Measurements from ENCODE around the gene PLK3. TPM values are rescaled to one million over a fixed set of nuclear protein-coding genes. Genes with fewer than 3 reads are reported as not detected.
A peak's percentile ranks its signal among the peaks of the same experiment; 100 is the strongest.

The PLK3 gene
- polyA plus RNA-seq, 2 donors, result 23.1 to 58.1 TPM

GRCh38 chr1:44839576-44839975 lies 39.4 kb downstream of the PLK3 start:
- Histone ChIP-seq H3K27me3 (ENCODE audit: control insufficient read depth in 1 of 2, insufficient read depth in 2 of 2, low read length in 2 of 2) (no peaks in the 10 kb centered on the region), H3K4me1 (ENCODE audit: control insufficient read depth in 2 of 2, insufficient read depth in 2 of 2, low read length in 1 of 2) (peaks cover 0 to 3% of the 10 kb centered on the region in 2 donors), H3K27ac (ENCODE audit: low read depth in 2 of 2, low read length in 1 of 2) (no peak overlapping the region), H3K36me3 (ENCODE audit: control insufficient read depth in 2 of 2, insufficient read depth in 2 of 2, low read length in 1 of 2) (no peaks in the 10 kb centered on the region), H3K9me3 (ENCODE audit: control insufficient read depth in 2 of 2, insufficient read depth in 1 of 2, low read depth in 1 of 2, low read length in 1 of 2) (no peaks in the 10 kb centered on the region), H3K4me3 (ENCODE audit: low read depth in 1 of 2, low read length in 2 of 2) (no peak overlapping the region)
- WGBS, 2 donors, result 64 to 65% methylated on average over 4 of the region's 4 CpGs

- H3K4me1 ChIP-seq (ENCODE audit: control insufficient read depth in 2 of 2, insufficient read depth in 2 of 2, low read length in 1 of 2), result peaks cover 0 to 3% of the 10 kb centered on the region in 2 donors
- peak overlapping the region; percentile 44 to 51 for H3K4me3 ChIP-seq (ENCODE audit: low read depth in 1 of 2, low read length in 2 of 2)
- H3K36me3 ChIP-seq (ENCODE audit: control insufficient read depth in 2 of 2, insufficient read depth in 2 of 2, low read length in 1 of 2), result no peaks in the 10 kb centered on the region
- H3K27ac ChIP-seq (ENCODE audit: low read depth in 2 of 2, low read length in 1 of 2), result no peak overlapping the region
- WGBS, 2 donors, result 45 to 46% methylated on average over 16 of the region's 16 CpGs
- no peaks in the 10 kb centered on the region for H3K9me3 ChIP-seq (ENCODE audit: control insufficient read depth in 2 of 2, insufficient read depth in 1 of 2, low read depth in 1 of 2, low read length in 1 of 2)
- no peaks in the 10 kb centered on the region for H3K27me3 ChIP-seq (ENCODE audit: control insufficient read depth in 1 of 2, insufficient read depth in 2 of 2, low read length in 2 of 2)
Measured at GRCh38 chr1:44842486-44842861, 42.3 kb downstream of the PLK3 start.

- Histone ChIP-seq H3K27me3 (ENCODE audit: control insufficient read depth in 1 of 2, insufficient read depth in 2 of 2, low read length in 2 of 2) (no peaks in the 10 kb centered on the region), H3K9me3 (ENCODE audit: control insufficient read depth in 2 of 2, insufficient read depth in 1 of 2, low read depth in 1 of 2, low read length in 1 of 2) (no peaks in the 10 kb centered on the region), H3K4me1 (ENCODE audit: control insufficient read depth in 2 of 2, insufficient read depth in 2 of 2, low read length in 1 of 2) (peaks cover 0 to 3% of the 10 kb centered on the region in 2 donors), H3K27ac (ENCODE audit: low read depth in 2 of 2, low read length in 1 of 2) (no peak within 1 kb of the TSS), H3K4me3 (ENCODE audit: low read depth in 1 of 2, low read length in 2 of 2) (peak within 1 kb of the TSS; percentile 44 to 51), H3K36me3 (ENCODE audit: control insufficient read depth in 2 of 2, insufficient read depth in 2 of 2, low read length in 1 of 2) (no peaks in the 10 kb centered on the region)
- 1 to 2% methylated on average over 65 to 72 of the region's 72 CpGs for WGBS, 2 donors
Measured at GRCh38 chr1:44842862-44843655, 42.9 kb downstream of the PLK3 start, which contains the start of gene PTCH2. TSS of gene PTCH2 (minus strand) at chr1:44843253. CDS start at chr1:44842932, 321 bp downstream.

GRCh38 chr1:44846985-44847384 lies 46.8 kb downstream of the PLK3 start:
- no peak overlapping the region for H3K27ac ChIP-seq (ENCODE audit: low read depth in 2 of 2, low read length in 1 of 2)
- H3K4me1 ChIP-seq (ENCODE audit: control insufficient read depth in 2 of 2, insufficient read depth in 2 of 2, low read length in 1 of 2), result peaks cover 0 to 3% of the 10 kb centered on the region in 2 donors
- peaks cover 0 to 2% of the 10 kb centered on the region in 2 donors for H3K36me3 ChIP-seq (ENCODE audit: control insufficient read depth in 2 of 2, insufficient read depth in 2 of 2, low read length in 1 of 2)
- 88 to 93% methylated on average over 1 of the region's 1 CpG for WGBS, 2 donors
- H3K4me3 ChIP-seq (ENCODE audit: low read depth in 1 of 2, low read length in 2 of 2), result no peak overlapping the region
- no peaks in the 10 kb centered on the region for H3K27me3 ChIP-seq (ENCODE audit: control insufficient read depth in 1 of 2, insufficient read depth in 2 of 2, low read length in 2 of 2)
- H3K9me3 ChIP-seq (ENCODE audit: control insufficient read depth in 2 of 2, insufficient read depth in 1 of 2, low read depth in 1 of 2, low read length in 1 of 2), result no peaks in the 10 kb centered on the region

- Histone ChIP-seq H3K27ac (ENCODE audit: low read depth in 2 of 2, low read length in 1 of 2) (no peak overlapping the region), H3K36me3 (ENCODE audit: control insufficient read depth in 2 of 2, insufficient read depth in 2 of 2, low read length in 1 of 2) (peaks cover 0 to 2% of the 10 kb centered on the region in 2 donors), H3K27me3 (ENCODE audit: control insufficient read depth in 1 of 2, insufficient read depth in 2 of 2, low read length in 2 of 2) (no peaks in the 10 kb centered on the region), H3K4me1 (ENCODE audit: control insufficient read depth in 2 of 2, insufficient read depth in 2 of 2, low read length in 1 of 2) (no peaks in the 10 kb centered on the region), H3K9me3 (ENCODE audit: control insufficient read depth in 2 of 2, insufficient read depth in 1 of 2, low read depth in 1 of 2, low read length in 1 of 2) (no peaks in the 10 kb centered on the region), H3K4me3 (ENCODE audit: low read depth in 1 of 2, low read length in 2 of 2) (no peak overlapping the region)
- 77 to 91% methylated on average over 1 of the region's 1 CpG for WGBS, 2 donors
Measured at GRCh38 chr1:44847845-44848244, 47.7 kb downstream of the PLK3 start.

- Histone ChIP-seq H3K4me1 (ENCODE audit: control insufficient read depth in 2 of 2, insufficient read depth in 2 of 2, low read length in 1 of 2) (no peaks in the 10 kb centered on the region), H3K9me3 (ENCODE audit: control insufficient read depth in 2 of 2, insufficient read depth in 1 of 2, low read depth in 1 of 2, low read length in 1 of 2) (no peaks in the 10 kb centered on the region), H3K27ac (ENCODE audit: low read depth in 2 of 2, low read length in 1 of 2) (no peak overlapping the region), H3K27me3 (ENCODE audit: control insufficient read depth in 1 of 2, insufficient read depth in 2 of 2, low read length in 2 of 2) (no peaks in the 10 kb centered on the region), H3K4me3 (ENCODE audit: low read depth in 1 of 2, low read length in 2 of 2) (no peak overlapping the region), H3K36me3 (ENCODE audit: control insufficient read depth in 2 of 2, insufficient read depth in 2 of 2, low read length in 1 of 2) (peaks cover 0 to 2% of the 10 kb centered on the region in 2 donors)
- WGBS, 2 donors, result 82 to 86% methylated on average over 7 of the region's 7 CpGs
Measured at GRCh38 chr1:44848456-44849181, 48.4 kb downstream of the PLK3 start.

- H3K36me3 ChIP-seq (ENCODE audit: control insufficient read depth in 2 of 2, insufficient read depth in 2 of 2, low read length in 1 of 2), result peaks cover 0 to 2% of the 10 kb centered on the region in 2 donors
- H3K4me3 ChIP-seq (ENCODE audit: low read depth in 1 of 2, low read length in 2 of 2), result no peak overlapping the region
- no peaks in the 10 kb centered on the region for H3K27me3 ChIP-seq (ENCODE audit: control insufficient read depth in 1 of 2, insufficient read depth in 2 of 2, low read length in 2 of 2)
- no peak overlapping the region for H3K27ac ChIP-seq (ENCODE audit: low read depth in 2 of 2, low read length in 1 of 2)
- H3K4me1 ChIP-seq (ENCODE audit: control insufficient read depth in 2 of 2, insufficient read depth in 2 of 2, low read length in 1 of 2), result no peaks in the 10 kb centered on the region
- no peaks in the 10 kb centered on the region for H3K9me3 ChIP-seq (ENCODE audit: control insufficient read depth in 2 of 2, insufficient read depth in 1 of 2, low read depth in 1 of 2, low read length in 1 of 2)
- 50 to 74% methylated on average over 2 of the region's 2 CpGs for WGBS, 2 donors
Measured at GRCh38 chr1:44849575-44850132, 49.5 kb downstream of the PLK3 start.

- Histone ChIP-seq H3K36me3 (ENCODE audit: control insufficient read depth in 2 of 2, insufficient read depth in 2 of 2, low read length in 1 of 2) (peaks cover 0 to 7% of the 10 kb centered on the region in 2 donors), H3K27me3 (ENCODE audit: control insufficient read depth in 1 of 2, insufficient read depth in 2 of 2, low read length in 2 of 2) (no peaks in the 10 kb centered on the region), H3K4me3 (ENCODE audit: low read depth in 1 of 2, low read length in 2 of 2) (no peak overlapping the region), H3K4me1 (ENCODE audit: control insufficient read depth in 2 of 2, insufficient read depth in 2 of 2, low read length in 1 of 2) (no peaks in the 10 kb centered on the region), H3K27ac (ENCODE audit: low read depth in 2 of 2, low read length in 1 of 2) (no peak overlapping the region), H3K9me3 (ENCODE audit: control insufficient read depth in 2 of 2, insufficient read depth in 1 of 2, low read depth in 1 of 2, low read length in 1 of 2) (no peaks in the 10 kb centered on the region)
- 92 to 96% methylated on average over 1 of the region's 1 CpG for WGBS, 2 donors
Measured at GRCh38 chr1:44851308-44851707, 51.1 kb downstream of the PLK3 start.

- WGBS, 2 donors, result 81 to 96% methylated on average over 6 of the region's 6 CpGs
- Histone ChIP-seq H3K4me1 (ENCODE audit: control insufficient read depth in 2 of 2, insufficient read depth in 2 of 2, low read length in 1 of 2) (no peaks in the 10 kb centered on the region), H3K36me3 (ENCODE audit: control insufficient read depth in 2 of 2, insufficient read depth in 2 of 2, low read length in 1 of 2) (peaks cover 0 to 7% of the 10 kb centered on the region in 2 donors), H3K9me3 (ENCODE audit: control insufficient read depth in 2 of 2, insufficient read depth in 1 of 2, low read depth in 1 of 2, low read length in 1 of 2) (no peaks in the 10 kb centered on the region), H3K27me3 (ENCODE audit: control insufficient read depth in 1 of 2, insufficient read depth in 2 of 2, low read length in 2 of 2) (no peaks in the 10 kb centered on the region), H3K27ac (ENCODE audit: low read depth in 2 of 2, low read length in 1 of 2) (no peak overlapping the region), H3K4me3 (ENCODE audit: low read depth in 1 of 2, low read length in 2 of 2) (no peak overlapping the region)
Measured at GRCh38 chr1:44853201-44853600, 53.0 kb downstream of the PLK3 start.
